ENCODE results near the gene TBCEL. TPM values are rescaled to one million over a fixed set of nuclear protein-coding genes. Genes with fewer than 3 reads are reported as not detected.

Gene TBCEL
- total and polyA plus RNA-seq, 3 donors from 2014 or later: 38.2 to 42.9 (median 42.7) TPM

- Histone ChIP-seq H3K4me3 (no peak overlapping the region), H3K4me1 (no peaks in the 10 kb centered on the region), H3K27me3 (no peaks in the 10 kb centered on the region), H3K27ac (no peak overlapping the region), H3K36me3 (ENCODE audit: low read depth, missing control alignments) (no peaks in the 10 kb centered on the region), H3K9me3 (no peaks in the 10 kb centered on the region)
- no peak for TF ChIP-seq POLR2A (IDR thresholded peaks at IDR 0.05)
- no peak for TF ChIP-seq CTCF (IDR thresholded peaks at IDR 0.05)
- no peak for DNase-seq
- intact Hi-C loops (cut with DNase I; ENCODE audit: low total_unique reads): no loop called here
- WGBS, 2 donors: 72 to 88% methylated on average over 3 of the region's 3 CpGs
These were observed 45.2 kb upstream of the TBCEL start for GRCh38 chr11:120978701-120979100.

GRCh38 chr11:120985718-120986569, 38.0 kb upstream of the TBCEL start:
- peak overlapping the region; percentile 49 to 61 for H3K4me3 ChIP-seq
- H3K27ac ChIP-seq: no peak overlapping the region
- no peaks in the 10 kb centered on the region for H3K4me1 ChIP-seq
- peak; percentile 58 for DNase-seq
- WGBS, 2 donors: 5 to 8% methylated on average over 11 to 34 of the region's 72 CpGs
- H3K36me3 ChIP-seq (ENCODE audit: low read depth, missing control alignments): no peaks in the 10 kb centered on the region
- H3K27me3 ChIP-seq: no peaks in the 10 kb centered on the region
- peak in 1 of 3 experiments; percentile 4 for TF ChIP-seq CTCF (IDR thresholded peaks at IDR 0.05)
- no peak for TF ChIP-seq POLR2A (IDR thresholded peaks at IDR 0.05)
- H3K9me3 ChIP-seq: no peaks in the 10 kb centered on the region
- intact Hi-C loops (cut with DNase I; ENCODE audit: low total_unique reads): no loop called here

GRCh38 chr11:120988603-120989002, 35.3 kb upstream of the TBCEL start:
- Histone ChIP-seq H3K36me3 (ENCODE audit: low read depth, missing control alignments) (no peaks in the 10 kb centered on the region), H3K27me3 (no peaks in the 10 kb centered on the region), H3K4me1 (no peaks in the 10 kb centered on the region), H3K9me3 (no peaks in the 10 kb centered on the region), H3K27ac (no peak overlapping the region), H3K4me3 (no peak overlapping the region)
- intact Hi-C loops (cut with DNase I; ENCODE audit: low total_unique reads): no loop called here
- TF ChIP-seq POLR2A (IDR thresholded peaks at IDR 0.05) (no peak), CTCF (IDR thresholded peaks at IDR 0.05) (no peak)
- DNase-seq: no peak
- WGBS, 2 donors: 91 to 100% methylated on average over 1 of the region's 1 CpG

- H3K27me3 ChIP-seq: no peaks in the 10 kb centered on the region
- no peaks in the 10 kb centered on the region for H3K36me3 ChIP-seq (ENCODE audit: low read depth, missing control alignments)
- DNase-seq: no peak
- intact Hi-C loops (cut with DNase I; ENCODE audit: low total_unique reads): no loop called here
- no peaks in the 10 kb centered on the region for H3K9me3 ChIP-seq
- no peaks in the 10 kb centered on the region for H3K4me1 ChIP-seq
- no peak overlapping the region for H3K27ac ChIP-seq
- H3K4me3 ChIP-seq: no peak overlapping the region
- WGBS, 2 donors: 88 to 89% methylated on average over 10 of the region's 10 CpGs
- TF ChIP-seq CTCF (IDR thresholded peaks at IDR 0.05) (no peak), POLR2A (IDR thresholded peaks at IDR 0.05) (no peak)
These were observed 31.8 kb upstream of the TBCEL start for GRCh38 chr11:120991830-120992686.
